Smooth muscle cell of the brain vasculature (primary cell): ENCODE data around the gene SMKR1.
A peak's percentile ranks its signal among the peaks of the same experiment; 100 is the strongest.
"Not testable (repeated sequence)": the region's sequence is repeated elsewhere in the genome, so short reads cannot be mapped to it uniquely, and the experiment has no call there.

Experiments
- DNase-seq: peaks from one replicate; pipeline ENCODE4 v3.0.0-alpha.2; 2012; ENCODE audit warnings: low read depth, low spot score

Gene SMKR1

DNA sequence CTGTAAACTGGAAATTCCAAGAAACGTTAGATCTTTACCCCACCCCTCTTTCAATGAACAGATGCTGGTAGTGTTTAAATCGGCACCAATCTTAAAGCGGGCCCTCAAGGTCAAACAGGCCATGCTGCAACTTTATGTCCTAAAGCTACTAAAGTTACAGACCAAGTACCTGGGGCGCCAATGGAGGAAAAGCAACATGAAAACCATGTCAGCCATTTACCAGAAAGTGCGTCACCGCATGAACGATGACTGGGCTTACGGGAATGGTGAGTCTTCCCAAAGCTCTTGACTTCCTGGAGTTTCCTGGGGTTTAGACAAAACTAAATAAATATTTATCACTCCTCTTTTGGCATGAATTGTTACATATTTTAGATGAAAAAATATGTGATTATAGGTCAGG, 19.6 kb upstream of the SMKR1 start:
- no peak for DNase-seq

DNA sequence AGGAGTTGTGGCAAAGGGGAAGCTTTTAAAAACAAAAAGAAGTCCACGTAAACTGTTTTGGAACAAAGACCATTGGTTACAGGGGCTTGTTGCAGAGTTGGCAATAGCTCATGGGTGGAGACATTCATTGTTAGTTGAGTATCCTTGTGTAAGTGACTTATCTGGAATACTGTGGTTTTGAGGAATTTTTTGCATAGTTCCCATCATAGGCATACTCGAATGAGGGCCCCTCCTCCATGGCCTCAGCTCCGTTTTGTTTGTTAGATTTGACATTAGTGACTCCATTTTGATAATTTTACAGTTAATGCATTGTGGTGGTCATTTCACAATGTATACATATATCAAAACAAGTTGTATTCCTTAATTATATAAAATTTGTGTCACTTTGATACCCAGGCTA, 12.8 kb upstream of the SMKR1 start:
- no peak for DNase-seq

DNA sequence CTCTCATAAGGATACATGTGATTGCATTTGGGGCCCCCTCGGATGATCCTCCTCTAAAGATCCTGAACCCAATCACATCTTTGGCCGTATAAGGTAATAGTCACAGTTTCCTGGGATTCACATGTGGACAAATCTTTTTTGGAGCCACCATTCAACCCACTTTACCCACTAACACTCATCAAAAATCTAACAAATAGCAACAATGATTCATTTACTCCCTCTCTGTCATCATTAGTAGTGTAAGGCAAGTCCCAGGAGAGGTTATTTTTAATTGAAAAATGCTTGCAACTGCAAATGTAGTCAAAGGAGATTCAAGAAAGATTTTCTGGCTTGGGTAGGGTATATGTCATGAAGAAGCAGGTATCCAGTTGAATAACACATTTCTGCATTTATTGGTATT, 9.9 kb upstream of the SMKR1 start:
- no peak for DNase-seq

DNA sequence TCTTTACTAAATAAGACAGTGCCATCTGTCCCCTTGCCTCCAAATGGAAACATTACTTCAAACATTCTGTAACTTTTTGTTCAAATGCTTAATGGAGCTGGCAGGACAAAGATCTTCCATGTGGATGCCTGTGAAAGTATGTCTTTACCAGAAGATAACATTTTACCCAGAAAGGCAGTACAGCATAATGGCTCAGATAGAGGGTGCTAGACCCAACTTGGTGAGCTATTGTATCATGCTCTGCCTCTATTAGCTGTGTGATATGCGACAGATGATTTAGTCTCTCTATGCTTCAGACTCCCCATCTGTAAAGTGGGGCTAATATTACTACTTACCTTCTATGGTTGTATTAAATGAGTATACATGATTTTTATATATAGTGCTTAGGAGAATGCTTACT, 8.8 kb upstream of the SMKR1 start:
- DNase-seq: no peak

DNA sequence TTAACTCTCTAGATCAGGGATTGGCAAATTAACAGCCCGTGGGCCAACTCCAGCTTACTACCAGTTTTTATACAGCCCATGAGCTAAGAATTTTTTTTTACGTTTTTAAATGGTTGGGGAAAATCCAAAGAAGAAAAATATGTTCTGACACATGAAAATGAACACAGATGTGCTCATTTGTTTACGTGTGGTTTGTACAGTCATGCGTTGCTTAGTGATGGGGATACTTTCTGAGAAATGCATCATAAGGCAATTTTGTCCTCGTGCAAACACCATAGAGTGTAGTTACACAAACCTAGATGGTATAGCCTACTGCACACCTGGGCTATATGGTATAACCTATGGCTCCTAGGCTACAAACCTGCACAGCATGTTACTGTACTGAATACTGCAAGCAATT, 8.3 kb upstream of the SMKR1 start:
- DNase-seq: peak; percentile 26

DNA sequence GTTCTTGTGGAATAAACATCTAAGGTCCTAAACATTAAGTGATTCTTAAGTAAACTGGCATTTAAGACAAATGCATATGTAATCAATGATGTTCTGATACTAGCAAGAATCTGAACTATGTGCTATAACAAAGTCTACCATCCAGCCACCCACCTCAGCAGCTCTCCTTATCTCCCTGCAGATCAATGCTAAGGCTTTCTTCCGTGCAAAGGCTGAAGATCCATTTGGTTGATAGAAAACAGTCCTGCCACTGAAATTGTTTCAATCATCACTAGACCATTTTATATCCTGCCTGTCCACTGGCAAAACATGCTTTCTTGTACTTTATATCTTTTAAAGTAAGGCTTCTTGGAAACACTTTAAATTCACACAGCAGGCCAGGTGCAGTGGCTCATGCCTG, 6.3 kb upstream of the SMKR1 start:
- DNase-seq: no peak

DNA sequence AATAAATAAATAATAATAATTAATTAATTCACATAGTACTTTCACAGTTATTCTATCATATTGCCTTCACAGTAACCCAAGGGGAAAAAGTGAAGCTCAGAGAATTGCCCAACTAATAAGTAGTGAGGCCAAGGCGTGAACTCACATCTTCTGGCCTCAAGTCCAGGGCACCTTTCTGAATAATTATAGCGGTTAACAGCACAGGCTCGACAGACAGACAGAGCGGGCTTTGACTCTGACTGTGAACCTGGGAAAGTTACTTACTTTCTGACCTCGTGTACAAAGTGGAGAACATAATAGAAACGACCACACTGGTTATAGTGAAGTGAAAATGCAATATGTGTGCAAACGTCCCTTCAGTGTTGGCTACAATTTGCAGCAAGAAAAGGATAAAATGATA, 5.7 kb upstream of the SMKR1 start:
- DNase-seq: no peak

DNA sequence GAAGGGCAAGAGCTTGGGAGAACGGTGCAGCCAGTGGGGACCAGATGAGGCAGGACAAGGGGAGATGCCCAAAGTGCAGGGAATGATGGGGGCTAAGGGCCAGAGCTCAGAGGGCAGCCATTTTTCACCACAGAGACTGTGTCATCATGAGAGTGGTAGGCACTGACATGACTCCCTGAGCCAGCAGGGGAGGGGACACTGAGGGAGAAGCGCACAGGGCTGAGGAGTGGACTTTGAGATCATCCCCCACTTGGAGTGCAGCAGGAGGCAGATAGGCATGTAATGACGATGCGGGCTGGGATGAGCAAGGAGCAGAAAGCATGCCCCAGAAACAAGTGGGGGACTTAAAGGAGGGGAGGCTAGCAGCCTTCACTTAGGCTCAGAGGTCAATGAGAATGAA, 5.2 kb upstream of the SMKR1 start:
- no peak for DNase-seq

DNA sequence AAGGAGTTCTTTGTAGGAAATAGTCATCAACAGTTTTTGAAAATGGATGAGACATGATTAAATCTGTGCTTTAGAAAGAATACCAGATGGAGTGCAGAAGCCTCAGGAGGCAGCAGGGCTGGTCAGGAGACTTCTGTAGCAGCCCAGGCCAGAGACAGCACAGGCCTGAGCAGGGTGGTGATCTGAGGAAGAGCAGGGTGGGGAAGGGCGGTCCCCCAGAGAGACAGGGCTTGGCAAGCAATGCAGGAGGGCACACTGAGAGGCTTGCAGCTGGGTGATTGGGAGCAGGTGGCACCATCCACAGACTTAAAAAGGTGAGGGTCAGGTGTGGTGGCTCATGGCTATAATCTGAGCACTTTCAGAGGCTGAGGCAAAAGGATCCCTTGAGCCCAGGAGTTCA, 4.3 kb upstream of the SMKR1 start:
- DNase-seq: no peak

DNA sequence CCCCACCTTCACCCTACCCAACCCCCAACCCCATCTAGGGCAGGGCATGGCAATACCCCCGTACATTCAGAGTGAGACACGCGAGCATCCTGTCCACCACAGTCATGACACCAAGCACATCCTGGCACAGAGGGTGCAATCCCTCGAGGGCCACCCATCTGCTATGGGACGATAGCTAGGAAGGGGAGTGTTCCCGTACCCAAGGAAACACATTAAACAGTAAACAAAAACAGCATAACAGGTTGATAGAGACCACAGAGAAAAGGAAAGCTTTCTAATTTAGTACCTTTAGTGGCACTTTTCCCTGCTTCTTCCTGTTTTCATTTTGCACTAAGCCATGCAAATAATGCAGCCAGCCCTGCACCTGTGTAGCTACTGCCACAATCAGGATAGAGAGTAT, 2.3 kb upstream of the SMKR1 start:
- DNase-seq: no peak

DNA sequence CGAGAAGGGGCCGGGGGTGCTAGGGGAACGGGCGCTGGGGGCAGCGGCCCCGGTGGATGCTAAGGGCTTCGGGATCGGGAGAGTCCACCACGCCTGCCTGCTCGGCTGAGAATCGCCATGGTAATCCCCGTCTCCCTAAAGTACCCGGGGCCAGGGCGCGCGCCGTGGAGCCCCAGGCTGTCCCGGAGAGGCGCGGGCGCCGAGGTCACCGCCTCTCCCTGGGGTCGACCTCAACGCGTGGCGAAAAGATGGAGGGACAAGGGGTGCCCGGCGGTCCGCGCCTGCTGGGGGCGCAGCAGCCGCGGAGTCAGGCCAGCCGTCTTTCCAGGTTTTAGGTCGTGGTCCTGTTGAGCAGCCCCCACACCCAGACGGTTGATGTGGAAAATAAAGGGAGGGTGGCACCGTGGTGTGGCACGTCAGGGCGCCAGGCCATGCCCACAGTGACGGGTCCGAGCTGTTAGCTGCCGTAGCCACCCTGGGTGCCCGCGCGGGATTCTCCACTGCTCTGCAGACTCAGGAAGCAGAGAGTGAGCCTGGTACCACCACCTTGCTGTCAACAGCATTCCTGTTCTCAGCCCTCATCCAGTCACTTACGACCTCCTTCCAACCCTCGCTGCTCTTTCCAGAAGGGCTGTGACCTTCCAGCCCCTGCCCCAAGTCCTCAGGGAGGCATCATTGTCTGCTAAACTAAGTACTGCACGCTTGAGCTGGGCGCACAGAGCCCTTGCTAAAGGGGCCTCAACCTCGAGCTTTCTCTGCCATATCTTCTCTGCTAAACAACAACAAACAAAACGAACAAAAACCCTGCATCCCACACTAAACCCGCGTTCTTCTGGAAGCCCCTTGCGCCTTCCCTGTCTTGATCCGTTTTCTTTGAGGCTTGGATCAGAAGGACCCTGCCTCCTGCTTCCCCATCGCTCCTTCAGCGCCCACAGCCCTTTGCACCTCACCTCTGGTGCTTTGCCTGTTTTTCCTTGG, 666 bp downstream of the SMKR1 start:
- no peak for DNase-seq

DNA sequence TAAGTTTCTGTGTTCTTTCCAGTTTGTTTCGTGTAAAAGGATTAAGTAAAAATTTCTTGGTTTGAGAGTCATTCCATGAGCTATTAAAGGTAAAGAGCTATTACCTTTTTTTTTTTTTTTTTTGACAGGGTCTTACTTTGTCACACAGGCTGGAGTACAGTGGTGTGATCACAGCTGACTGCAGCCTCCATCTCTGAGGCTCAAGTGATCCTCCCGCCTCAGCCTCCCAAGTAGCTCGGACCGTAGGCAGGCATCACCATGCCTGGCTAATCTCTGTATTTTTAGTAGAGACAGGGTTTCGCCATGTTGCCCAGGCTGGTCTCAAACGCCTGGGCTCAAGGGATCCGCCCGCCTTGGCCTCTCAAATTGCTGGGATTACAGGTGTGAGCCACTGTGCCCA, 1.4 kb downstream of the SMKR1 start:
- DNase-seq: no peak

DNA sequence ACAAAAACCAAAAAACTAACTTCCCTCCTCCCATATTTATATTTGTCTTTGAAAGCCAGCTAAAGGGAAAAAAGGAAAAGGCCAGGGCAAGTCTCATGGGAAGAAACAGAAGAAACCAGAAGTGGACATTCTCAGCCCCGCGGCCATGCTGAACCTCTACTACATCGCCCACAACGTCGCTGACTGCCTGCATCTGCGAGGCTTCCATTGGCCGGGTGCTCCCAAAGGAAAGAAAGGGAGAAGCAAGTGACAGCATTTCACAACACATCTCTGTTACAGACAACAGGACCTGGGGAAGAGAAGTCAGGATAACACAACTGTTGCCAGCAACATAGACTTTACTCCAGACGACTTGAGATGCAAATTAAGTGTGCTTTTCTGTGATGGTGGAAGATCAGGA, 9.9 kb downstream of the SMKR1 start:
- DNase-seq: no peak

DNA sequence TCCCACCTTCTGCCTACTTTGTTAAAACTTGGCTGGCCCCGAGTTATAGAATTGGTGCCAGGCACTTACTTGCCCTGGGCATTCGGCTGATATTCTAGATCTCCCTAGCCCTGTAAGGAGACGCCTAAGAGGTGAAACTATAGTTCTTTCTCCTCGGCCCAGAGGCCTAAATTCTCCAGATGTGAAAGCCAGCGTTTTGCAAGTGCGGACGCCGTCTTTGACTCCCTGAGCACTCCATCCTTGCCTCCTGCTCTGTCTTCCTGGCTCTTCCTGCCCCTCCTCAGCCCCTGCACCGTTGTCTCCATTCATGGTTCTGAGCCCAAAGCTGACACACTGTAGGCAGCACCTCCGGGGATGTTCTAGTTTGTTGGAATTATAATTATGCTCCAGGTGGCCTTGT, 11.2 kb downstream of the SMKR1 start:
- no peak for DNase-seq

DNA sequence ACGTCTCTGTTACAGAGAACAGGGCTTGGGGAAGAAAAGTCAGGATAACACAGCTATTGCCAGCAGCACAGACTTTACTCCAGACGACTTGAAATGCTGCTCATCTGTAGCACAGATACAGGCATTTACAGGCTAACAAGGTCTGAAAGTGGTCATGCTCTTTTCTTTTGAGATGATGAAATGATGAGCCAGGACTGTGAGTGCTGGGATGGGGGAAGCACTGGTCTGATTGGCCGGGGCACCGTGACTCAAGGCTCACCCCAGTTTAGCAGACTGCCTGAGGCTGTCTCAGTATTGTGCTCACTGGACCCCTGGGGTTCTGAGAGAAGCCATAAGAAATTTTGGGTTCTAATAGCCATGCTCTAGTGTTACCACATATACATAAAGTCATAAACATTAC, 12.4 kb downstream of the SMKR1 start:
- no peak for DNase-seq

DNA sequence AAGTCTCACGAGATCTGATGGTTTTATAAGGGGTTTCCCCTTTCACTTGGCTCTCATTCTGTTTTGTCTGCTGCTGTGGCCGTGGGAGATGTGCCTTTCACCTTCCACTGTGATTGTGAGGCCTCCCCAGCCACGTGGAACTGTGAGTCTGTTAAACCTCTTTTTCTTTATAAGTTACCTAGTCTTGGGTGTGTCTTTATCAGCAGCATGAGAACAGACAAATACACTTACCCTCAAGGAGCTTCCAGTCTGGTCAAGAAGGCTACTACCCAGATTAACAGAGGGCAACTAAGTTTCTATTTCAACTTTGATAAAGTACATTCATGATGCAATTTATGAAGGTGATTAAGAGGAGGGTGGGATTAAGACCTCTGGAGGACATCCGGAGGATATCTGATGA, 13.1 kb downstream of the SMKR1 start:
- DNase-seq: no peak

DNA sequence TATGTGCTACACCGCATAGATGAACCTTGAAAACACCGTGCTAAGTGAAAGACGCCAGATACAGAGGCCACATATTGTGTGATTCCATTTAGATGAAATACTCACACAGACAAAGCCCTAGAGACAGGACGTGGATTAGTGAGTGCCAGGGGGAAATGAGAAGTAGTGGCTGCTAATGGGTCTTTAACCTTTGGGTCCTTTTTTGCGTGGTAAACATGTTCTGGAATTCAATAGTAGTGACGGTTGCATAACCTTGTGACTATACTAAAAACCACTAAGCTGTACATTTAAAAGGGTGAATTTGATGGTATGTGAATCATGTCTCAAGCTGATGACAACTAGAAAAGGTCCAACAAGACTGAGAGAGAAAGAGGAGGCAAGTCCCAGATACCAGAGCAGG, 15.6 kb downstream of the SMKR1 start:
- no peak for DNase-seq

DNA sequence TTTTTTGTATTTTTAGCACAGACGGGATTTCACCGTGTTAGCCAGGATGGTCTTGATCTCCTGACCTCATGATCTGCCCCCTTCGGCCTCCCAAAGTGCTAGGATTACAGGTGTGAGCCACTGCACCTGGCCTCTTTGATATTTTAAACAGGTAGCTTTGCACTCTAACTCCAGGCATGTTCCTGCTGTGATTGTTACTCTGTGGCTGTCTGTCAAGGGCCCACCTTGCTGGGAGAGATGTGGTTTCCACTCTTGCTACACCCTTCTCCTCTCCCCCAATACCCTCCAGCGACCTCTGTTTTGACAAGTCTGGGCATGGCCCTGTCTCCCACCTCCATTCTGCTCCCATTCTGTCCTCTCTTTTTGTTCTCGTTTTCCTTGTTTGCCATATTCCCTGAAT, 17.1 kb downstream of the SMKR1 start:
- no peak for DNase-seq

DNA sequence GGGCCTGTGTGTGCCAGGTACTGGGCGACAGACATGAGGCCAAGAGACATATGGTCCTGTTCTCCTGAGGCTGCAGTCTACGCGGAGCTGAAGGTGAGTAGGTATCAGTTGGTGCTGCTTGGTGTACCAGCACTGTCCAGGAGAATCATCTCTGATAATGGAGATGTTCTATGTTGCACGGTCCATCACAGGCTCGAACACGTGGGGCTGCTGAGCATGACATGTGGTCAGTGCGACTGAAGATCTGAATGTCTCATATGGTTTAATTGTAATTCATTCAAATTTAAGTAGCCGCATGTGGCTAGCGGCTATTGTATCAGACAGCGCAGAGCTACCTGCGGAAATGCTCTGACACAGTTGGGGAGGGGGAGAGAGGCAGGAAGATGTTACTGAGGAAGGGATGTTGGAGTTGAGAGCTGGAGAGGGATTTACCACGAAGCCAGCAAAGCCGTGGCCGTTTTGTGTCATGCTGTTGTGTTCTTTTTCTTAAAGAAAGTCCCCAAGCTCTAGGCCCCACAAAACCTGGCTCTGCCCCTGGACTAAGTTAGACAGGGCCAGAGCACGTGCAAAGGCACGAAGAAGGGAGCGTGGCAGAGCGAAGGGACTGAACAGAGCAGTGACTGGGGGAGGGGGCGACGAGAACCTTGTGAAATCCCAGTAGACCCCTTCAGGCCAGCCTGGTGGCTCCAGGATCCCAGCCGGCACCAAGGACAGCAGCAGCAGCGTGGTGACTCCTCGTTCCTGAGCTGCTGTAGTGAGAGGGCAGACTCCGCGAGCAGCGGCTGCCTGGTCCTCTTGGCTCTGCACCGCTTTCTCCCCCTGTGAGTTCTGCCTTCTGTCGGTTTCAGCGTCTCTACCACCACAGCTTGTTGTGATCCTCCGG, 20.0 kb downstream of the SMKR1 start:
- no peak for DNase-seq

DNA sequence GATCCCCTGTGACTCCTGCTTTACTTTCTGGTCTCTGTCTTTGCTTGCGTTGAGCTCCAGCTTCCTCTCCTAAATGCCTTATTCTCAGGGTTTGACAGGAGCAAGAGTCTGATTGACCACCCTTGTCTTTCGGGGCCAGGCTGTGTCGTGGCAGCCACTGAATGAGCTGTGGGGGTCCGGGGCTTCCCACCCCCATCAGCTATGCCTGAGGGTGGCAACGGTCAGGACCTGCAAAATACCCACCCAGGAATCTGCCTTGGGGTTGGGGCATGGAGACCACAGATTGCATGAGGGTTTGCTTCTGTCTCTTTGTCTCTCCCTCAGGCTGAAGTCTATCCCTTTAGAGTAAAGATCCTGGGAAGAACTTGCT, 20.6 kb downstream of the SMKR1 start:
- no peak for DNase-seq

DNA sequence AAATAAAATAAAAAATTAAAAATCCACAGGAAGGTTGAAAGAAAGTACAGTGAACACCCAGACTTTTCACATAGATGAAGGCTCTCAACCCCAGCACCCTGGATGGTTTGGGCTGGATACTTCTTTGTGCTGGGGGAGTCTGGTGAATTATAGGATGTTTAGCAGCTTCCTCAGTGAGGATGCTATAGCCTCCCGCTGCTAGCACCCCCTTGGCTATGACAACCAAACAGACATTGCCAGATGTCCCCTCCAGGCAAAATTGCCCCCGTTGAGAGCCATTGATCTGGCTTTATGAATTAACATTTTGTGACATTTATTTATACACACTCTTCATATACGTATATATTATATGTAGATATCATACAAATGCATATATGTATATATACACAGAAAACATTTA, 21.6 kb downstream of the SMKR1 start:
- DNase-seq: no peak

DNA sequence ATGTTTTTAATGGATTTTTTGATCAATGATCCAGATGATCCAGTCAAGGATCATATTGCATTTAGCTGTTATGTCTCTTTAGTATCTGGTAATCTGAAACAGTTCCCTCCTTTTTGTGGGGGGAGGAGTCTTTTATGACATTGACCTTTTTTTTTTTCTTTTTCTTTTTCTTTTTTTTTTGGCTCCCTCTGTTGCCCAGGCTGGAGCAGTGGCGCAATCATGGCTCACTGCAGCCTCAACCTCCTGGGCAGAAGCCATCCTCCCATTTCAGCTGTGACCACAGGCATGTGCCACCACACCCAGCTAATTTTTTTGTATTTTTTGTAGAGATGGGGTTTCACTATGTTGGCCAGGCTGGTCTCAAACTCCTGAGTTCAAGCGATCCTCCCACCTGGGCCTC, 22.1 kb downstream of the SMKR1 start:
- not testable (repeated sequence) for DNase-seq
